ENCODE data around the gene TBC1D17.

DNA sequence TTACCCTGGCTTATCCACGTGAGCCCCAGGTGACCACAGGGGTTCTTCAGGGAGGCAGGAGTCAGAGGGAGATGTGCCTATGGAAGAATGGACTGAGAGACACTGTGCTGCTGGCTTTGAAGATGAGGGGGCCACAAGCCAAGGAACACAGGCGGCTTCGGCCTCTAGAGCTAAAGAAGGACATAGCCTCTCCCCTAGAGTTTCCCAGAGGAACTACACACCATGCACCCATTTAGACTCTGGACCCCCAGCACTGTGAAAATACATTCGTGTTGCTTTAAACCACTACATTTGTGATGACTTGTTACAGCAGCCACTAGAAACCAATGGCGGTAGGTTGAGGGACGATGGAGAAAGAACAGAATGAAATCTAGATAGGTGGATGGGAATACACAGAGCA lies 37.8 kb downstream of the TBC1D17 start:
- TF ChIP-seq, protein P1, sequence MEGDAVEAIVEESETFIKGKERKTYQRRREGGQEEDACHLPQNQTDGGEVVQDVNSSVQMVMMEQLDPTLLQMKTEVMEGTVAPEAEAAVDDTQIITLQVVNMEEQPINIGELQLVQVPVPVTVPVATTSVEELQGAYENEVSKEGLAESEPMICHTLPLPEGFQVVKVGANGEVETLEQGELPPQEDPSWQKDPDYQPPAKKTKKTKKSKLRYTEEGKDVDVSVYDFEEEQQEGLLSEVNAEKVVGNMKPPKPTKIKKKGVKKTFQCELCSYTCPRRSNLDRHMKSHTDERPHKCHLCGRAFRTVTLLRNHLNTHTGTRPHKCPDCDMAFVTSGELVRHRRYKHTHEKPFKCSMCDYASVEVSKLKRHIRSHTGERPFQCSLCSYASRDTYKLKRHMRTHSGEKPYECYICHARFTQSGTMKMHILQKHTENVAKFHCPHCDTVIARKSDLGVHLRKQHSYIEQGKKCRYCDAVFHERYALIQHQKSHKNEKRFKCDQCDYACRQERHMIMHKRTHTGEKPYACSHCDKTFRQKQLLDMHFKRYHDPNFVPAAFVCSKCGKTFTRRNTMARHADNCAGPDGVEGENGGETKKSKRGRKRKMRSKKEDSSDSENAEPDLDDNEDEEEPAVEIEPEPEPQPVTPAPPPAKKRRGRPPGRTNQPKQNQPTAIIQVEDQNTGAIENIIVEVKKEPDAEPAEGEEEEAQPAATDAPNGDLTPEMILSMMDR (IDR thresholded peaks at IDR 0.05) = no peak
- no peak for TF ChIP-seq POLR2A (IDR thresholded peaks at IDR 0.05)
